Tibial nerve (tissue), 4 donors: ENCODE measurements around the gene HOXD10. TPM values are rescaled to one million over a fixed set of nuclear protein-coding genes. Genes with fewer than 3 reads are reported as not detected.

Experiments used
- DNase-seq, 2 donors: peaks; one replicate each; pipeline ENCODE4 v3.0.0-alpha.2; 2019; ENCODE audit warnings: low spot score in 2 of 2
- H3K27ac ChIP-seq, 4 donors: fragments of 200-600 bp; sonication (generic) in 3 of 4; one replicate each; pipeline ENCODE4 v1.5.1; 2017 to 2019; ENCODE audit warnings: mild to moderate bottlenecking in 1 of 4
- H3K27me3 ChIP-seq, 2 donors: fragments of 200-600 bp; sonication (generic) in 1 of 2; one replicate each; pipeline versions ENCODE4 v1.5.1 to v1.6.0; 2017 to 2019
- H3K36me3 ChIP-seq, 3 donors: fragments of 200-600 bp; sonication (generic); one replicate each; pipeline ENCODE4 v1.5.1; 2018 to 2019
- H3K4me1 ChIP-seq, 4 donors: fragments of 200-600 bp; sonication (generic) in 3 of 4; one replicate each; pipeline ENCODE4 v1.5.1; 2017 to 2019
- H3K4me3 ChIP-seq, 4 donors: fragments of 200-600 bp; sonication (generic) in 3 of 4; one replicate each; pipeline ENCODE4 v1.5.1; 2017 to 2019; ENCODE audit warnings: mild to moderate bottlenecking in 1 of 4, moderate library complexity in 1 of 4
- H3K9me3 ChIP-seq, 4 donors: fragments of 200-600 bp; sonication (generic) in 3 of 4; one replicate each; pipeline ENCODE4 v1.5.1; 2017 to 2019
- EP300 ChIP-seq, 2 donors: sonication (generic); formaldehyde crosslinking; IDR thresholded peaks; one replicate each; pipeline ENCODE4 v1.6.1; 2017; ENCODE audit warnings: antibody characterized with exemption in 2 of 2, mild to moderate bottlenecking in 1 of 2
- POLR2A ChIP-seq, 2 donors: fragments of 450-650 bp; IDR thresholded peaks; one replicate each; pipeline ENCODE4 v1.6.1; 2017; ENCODE audit warnings: antibody characterized with exemption in 2 of 2, mild to moderate bottlenecking in 2 of 2, moderate library complexity in 2 of 2
- WGBS, 2 donors: methylation state at CpG; one replicate each; pipeline ENCODE4 v1.1.5; 2018; 5-methylcytosine and 5-hydroxymethylcytosine counted together
- total RNA-seq, 4 donors: library from RNA; depleted of rRNA; stranded (reverse); fragments of >200 nt; gene quantifications; one replicate each; pipeline ENCODE4 v1.1.0, GENCODE V29; 2016
- TF ChIP-seq, protein P1 (sequence below), 5 experiments: fragments of 200-600 bp in 3 of 5; fragments of 450-650 bp in 2 of 5; sonication (generic) in 3 of 5; IDR thresholded peaks; one replicate each; pipeline ENCODE4 v1.5.1; 2016 to 2019; ENCODE audit warnings: antibody characterized with exemption in 5 of 5, mild to moderate bottlenecking in 3 of 5, moderate library complexity in 2 of 5

The HOXD10 gene
- total RNA-seq, 4 donors from 2014 or later, result 0.39 to 2.1 (median 1.1) TPM

DNA sequence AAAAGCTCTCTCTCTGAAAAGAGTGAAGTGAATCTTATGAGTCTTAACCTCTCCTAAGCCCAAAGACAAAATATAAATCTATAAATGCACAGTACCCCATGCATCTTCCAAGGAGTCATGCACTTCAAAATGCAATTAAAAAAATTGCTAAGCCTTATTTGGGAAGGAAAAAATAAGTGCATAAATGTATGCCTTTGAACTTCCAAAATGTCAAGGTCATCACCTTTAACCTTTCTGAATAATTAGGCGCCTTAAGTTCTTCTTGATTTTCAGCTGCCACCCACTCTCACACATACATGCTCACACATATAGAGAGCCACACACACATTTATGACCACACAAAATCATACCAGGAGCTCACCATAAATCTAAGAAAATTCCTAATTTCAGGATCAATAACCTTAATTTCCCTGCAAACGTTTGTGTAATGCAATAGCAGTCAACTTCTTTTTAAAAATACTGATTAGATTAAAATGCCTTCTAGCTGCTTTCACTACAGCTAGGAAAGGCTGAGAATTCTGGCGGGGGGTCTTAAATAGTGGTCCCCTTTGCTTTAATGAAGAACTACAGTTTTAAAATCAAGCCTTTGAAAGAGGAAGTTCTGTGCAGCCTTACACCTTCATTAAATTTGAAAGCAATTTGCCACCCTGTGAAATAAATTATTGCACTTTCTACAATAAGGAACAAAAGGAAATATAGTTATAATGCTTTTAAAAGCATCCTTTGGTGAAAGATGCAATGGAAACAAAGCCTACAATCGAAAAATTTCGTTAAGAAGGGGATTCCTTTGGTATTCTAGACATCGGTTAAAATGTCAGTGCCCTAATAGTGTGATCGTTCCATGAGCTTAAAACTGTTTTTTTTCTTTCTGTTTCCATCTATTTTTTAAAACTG, 5.9 kb upstream of the HOXD10 start:
- no peak for DNase-seq
- H3K36me3 ChIP-seq, result no peaks in the 10 kb centered on the region
- H3K4me1 ChIP-seq, result peaks cover 0 to 38% (median 4%) of the 10 kb centered on the region in 4 donors
- H3K27ac ChIP-seq, result no peak overlapping the region
- no peaks in the 10 kb centered on the region for H3K9me3 ChIP-seq
- H3K27me3 ChIP-seq, result peaks cover 0 to 97% of the 10 kb centered on the region in 2 donors
- peak in 1 of 2 donors; percentile 48 for TF ChIP-seq EP300 (IDR thresholded peaks at IDR 0.05)
- TF ChIP-seq, protein P1, sequence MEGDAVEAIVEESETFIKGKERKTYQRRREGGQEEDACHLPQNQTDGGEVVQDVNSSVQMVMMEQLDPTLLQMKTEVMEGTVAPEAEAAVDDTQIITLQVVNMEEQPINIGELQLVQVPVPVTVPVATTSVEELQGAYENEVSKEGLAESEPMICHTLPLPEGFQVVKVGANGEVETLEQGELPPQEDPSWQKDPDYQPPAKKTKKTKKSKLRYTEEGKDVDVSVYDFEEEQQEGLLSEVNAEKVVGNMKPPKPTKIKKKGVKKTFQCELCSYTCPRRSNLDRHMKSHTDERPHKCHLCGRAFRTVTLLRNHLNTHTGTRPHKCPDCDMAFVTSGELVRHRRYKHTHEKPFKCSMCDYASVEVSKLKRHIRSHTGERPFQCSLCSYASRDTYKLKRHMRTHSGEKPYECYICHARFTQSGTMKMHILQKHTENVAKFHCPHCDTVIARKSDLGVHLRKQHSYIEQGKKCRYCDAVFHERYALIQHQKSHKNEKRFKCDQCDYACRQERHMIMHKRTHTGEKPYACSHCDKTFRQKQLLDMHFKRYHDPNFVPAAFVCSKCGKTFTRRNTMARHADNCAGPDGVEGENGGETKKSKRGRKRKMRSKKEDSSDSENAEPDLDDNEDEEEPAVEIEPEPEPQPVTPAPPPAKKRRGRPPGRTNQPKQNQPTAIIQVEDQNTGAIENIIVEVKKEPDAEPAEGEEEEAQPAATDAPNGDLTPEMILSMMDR (IDR thresholded peaks at IDR 0.05), result no peak
- no peak overlapping the region for H3K4me3 ChIP-seq
- 29 to 41% methylated on average over 7 of the region's 7 CpGs for WGBS, 2 donors

DNA sequence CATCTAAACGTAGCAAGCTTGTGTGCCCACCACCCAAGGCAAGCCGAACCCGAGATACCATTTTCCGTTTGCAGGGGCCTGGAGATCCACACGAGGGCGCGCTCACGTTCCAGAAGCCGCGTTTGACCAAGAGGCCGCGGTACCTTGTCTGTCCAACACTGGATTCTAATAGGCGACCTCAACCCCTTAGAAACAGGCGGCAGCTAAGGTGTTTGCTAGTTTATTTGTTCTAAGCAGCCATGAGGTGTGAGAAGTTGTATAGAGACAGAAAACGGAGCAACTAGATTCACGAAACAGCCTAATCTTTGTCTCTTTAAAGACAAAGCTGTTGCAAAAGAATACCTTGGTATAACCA, 5.3 kb upstream of the HOXD10 start:
- WGBS, 2 donors, result 5 to 7% methylated on average over 16 of the region's 16 CpGs
- peaks cover 0 to 97% of the 10 kb centered on the region in 2 donors for H3K27me3 ChIP-seq

DNA sequence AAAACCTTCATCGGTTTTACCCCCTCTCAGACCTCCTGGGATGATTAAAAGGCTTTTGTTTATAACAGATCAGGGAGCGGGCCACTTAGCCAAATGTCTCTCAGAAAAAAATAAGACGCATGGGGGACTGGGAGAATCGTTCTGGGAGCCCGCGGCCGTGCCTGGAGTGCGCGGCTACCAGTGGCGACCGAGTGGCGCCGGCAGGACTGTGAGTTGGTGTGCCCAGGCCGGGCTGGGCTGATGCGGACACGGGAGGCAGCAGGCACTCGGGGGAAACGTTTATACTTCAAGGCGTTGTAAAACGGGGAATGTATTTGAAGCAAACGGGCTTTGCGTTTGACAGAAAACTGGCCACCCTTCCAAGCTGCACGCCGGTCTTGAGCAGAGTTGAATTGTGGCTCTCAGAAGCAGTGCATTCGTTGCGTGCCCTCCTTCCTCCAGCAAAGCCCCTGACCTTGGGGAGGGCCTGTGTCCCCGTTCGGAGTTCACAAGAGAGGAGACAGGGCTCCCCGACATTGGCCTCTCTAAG, 4.7 kb upstream of the HOXD10 start:
- peaks cover 0 to 36% (median 4%) of the 10 kb centered on the region in 4 donors for H3K4me1 ChIP-seq
- no peak overlapping the region for H3K4me3 ChIP-seq
- no peaks in the 10 kb centered on the region for H3K36me3 ChIP-seq
- no peak overlapping the region for H3K27ac ChIP-seq
- H3K27me3 ChIP-seq, result peaks cover 0 to 97% of the 10 kb centered on the region in 2 donors
- no peaks in the 10 kb centered on the region for H3K9me3 ChIP-seq
- no peak for DNase-seq
- TF ChIP-seq POLR2A (IDR thresholded peaks at IDR 0.05) (no peak), EP300 (IDR thresholded peaks at IDR 0.05) (no peak)
- TF ChIP-seq, protein P1 (IDR thresholded peaks at IDR 0.05), result no peak
- 8 to 10% methylated on average over 21 to 29 of the region's 29 CpGs for WGBS, 2 donors

More for the DNA sequence above, 5.3 kb upstream of the HOXD10 start:
- H3K9me3 ChIP-seq, result no peaks in the 10 kb centered on the region
- H3K4me3 ChIP-seq, result no peak overlapping the region
- no peaks in the 10 kb centered on the region for H3K36me3 ChIP-seq
- H3K27ac ChIP-seq, result no peak overlapping the region
- H3K4me1 ChIP-seq, result peaks cover 0 to 37% (median 4%) of the 10 kb centered on the region in 4 donors
- peak in 1 of 2 donors; percentile 46 for DNase-seq
- peak in 1 of 2 donors; percentile 14 for TF ChIP-seq EP300 (IDR thresholded peaks at IDR 0.05)
- TF ChIP-seq POLR2A (IDR thresholded peaks at IDR 0.05), result no peak
- TF ChIP-seq, protein P1 (IDR thresholded peaks at IDR 0.05), result peak in 4 of 5 experiments; percentile 23 to 32 (median 26)

DNA sequence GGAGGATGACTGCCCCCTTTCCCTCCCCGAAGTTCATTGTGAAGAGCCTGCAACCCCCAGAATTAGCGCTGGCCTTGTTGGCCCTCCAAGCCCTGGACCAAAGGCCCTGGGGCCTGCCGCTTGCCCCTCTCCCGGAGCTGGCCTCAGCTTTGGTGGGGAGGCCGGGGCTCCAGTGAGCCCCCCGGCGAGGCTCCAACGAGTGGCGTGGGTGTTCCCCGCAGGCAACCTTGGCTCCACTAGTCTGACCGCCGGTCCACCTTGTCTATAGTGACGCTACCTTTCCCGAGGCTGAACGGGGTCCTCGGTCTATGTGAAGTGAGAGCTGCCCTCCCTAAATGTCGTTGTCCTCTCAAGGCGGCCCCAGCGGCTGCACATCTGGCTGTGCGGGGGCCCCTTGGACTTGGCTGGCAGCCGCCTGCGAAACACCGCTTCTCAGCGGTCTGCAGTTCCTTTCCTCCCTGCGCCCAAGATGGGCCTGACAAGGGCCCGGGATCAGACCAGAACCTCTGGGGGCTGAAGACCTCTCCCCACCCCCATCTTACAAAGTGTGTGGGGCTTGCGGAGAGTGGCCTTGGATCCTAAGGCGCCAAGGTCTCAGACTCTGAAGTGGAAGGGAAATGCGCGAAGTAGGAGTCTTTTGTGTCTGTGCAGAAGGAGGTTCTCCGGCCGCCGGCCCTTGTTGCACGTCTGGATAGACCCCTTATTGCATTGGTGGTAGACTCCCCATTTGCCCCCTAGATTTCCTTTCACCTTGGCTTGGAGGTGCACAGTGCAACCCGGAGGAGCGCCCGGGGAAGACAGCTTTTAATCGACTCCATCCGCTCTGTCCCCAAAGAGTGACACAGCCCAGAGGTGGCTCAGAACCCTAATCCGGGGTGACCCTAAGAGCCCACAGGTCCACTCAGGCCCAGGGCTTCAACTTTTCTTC, 3.9 kb upstream of the HOXD10 start:
- Histone ChIP-seq H3K27me3 (peaks cover 0 to 99% of the 10 kb centered on the region in 2 donors), H3K4me3 (no peak overlapping the region), H3K9me3 (no peaks in the 10 kb centered on the region), H3K27ac (no peak overlapping the region), H3K4me1 (peaks cover 0 to 36% (median 4%) of the 10 kb centered on the region in 4 donors), H3K36me3 (no peaks in the 10 kb centered on the region)
- no peak for DNase-seq
- 19 to 28% methylated on average over 24 to 39 of the region's 40 CpGs for WGBS, 2 donors
- TF ChIP-seq, protein P1 (IDR thresholded peaks at IDR 0.05), result no peak
- TF ChIP-seq EP300 (IDR thresholded peaks at IDR 0.05) (no peak), POLR2A (IDR thresholded peaks at IDR 0.05) (no peak)
